PFSK-1 (cell line): Measurements from ENCODE around the gene HEATR9.

Experiments used
- FOXP2 ChIP-seq: optimal IDR thresholded peaks from 2 replicates; pipeline ENCODE3; 2011; ENCODE audit warnings: borderline replicate concordance, control low read depth, inconsistent platforms; ENCODE audit not compliant: insufficient read depth; ENCODE audit errors: extremely low read length, extremely low read depth
- POLR2AphosphoS5 ChIP-seq: IDR thresholded peaks from 2 replicates; pipeline ENCODE4 v1.6.1; 2012; ENCODE audit warnings: low read depth, mild to moderate bottlenecking, control low read depth, low read length, moderate library complexity
- SIN3A ChIP-seq: IDR thresholded peaks from 2 replicates; pipeline ENCODE4 v1.6.1; 2012; ENCODE audit warnings: mild to moderate bottlenecking, low read length, moderate library complexity, borderline replicate concordance; ENCODE audit not compliant: insufficient read depth
- TAF1 ChIP-seq: IDR thresholded peaks from 2 replicates; pipeline ENCODE4 v1.6.1; 2012; ENCODE audit warnings: low read length, control low read depth, borderline replicate concordance; ENCODE audit not compliant: insufficient read depth
- TF ChIP-seq, protein P1 (sequence below), 2 experiments: IDR thresholded peaks; 2 replicates each; pipeline versions ENCODE4 v1.6.1 to v1.8.0; 2011 to 2012; ENCODE audit warnings: low read depth in 2 of 2, low read length in 2 of 2, control low read depth in 1 of 2, inconsistent platforms in 1 of 2, mild to moderate bottlenecking in 1 of 2, moderate library complexity in 1 of 2; ENCODE audit not compliant: insufficient read depth in 1 of 2

The HEATR9 gene

DNA sequence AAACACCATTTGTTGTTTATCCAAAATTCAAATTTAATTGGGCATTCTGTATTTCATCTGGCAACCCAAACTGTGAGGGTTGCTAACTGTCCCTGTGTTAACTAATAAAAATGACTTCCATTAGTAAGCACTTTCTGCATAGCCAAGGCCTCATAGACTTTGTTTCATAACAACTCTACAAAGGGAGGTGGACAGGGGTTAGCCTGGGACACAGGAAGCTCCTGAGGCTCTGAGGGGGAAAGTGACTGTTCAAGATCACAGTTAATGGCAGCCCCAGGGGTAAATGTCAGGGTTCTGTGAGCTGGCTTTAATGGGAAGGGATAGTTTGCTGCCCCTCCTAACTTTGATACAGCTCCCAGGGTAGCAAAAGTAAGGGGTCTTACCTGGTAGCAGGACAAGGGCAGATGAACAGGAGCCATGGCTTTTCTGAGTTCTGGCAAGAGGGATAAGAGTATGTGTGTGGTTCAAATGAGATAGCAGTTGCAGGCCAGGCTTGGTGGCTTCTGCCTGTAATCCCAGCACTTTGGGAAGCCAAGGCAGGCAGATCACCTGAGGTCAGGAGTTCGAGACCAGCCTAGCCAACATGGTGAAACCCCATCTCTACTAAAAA lies 2.2 kb downstream of the HEATR9 start:
- no peak for TF ChIP-seq POLR2AphosphoS5
- TF ChIP-seq SIN3A, result no peak
- no peak for TF ChIP-seq FOXP2
- no peak for TF ChIP-seq TAF1
- TF ChIP-seq, protein P1, sequence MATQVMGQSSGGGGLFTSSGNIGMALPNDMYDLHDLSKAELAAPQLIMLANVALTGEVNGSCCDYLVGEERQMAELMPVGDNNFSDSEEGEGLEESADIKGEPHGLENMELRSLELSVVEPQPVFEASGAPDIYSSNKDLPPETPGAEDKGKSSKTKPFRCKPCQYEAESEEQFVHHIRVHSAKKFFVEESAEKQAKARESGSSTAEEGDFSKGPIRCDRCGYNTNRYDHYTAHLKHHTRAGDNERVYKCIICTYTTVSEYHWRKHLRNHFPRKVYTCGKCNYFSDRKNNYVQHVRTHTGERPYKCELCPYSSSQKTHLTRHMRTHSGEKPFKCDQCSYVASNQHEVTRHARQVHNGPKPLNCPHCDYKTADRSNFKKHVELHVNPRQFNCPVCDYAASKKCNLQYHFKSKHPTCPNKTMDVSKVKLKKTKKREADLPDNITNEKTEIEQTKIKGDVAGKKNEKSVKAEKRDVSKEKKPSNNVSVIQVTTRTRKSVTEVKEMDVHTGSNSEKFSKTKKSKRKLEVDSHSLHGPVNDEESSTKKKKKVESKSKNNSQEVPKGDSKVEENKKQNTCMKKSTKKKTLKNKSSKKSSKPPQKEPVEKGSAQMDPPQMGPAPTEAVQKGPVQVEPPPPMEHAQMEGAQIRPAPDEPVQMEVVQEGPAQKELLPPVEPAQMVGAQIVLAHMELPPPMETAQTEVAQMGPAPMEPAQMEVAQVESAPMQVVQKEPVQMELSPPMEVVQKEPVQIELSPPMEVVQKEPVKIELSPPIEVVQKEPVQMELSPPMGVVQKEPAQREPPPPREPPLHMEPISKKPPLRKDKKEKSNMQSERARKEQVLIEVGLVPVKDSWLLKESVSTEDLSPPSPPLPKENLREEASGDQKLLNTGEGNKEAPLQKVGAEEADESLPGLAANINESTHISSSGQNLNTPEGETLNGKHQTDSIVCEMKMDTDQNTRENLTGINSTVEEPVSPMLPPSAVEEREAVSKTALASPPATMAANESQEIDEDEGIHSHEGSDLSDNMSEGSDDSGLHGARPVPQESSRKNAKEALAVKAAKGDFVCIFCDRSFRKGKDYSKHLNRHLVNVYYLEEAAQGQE (IDR thresholded peaks at IDR 0.05; ENCODE audit: insufficient read depth in 1 of 2, low read depth in 2 of 2, low read length in 2 of 2), result no peak

GRCh38 chr17:35865412-35866340 lies 3.0 kb downstream of the HEATR9 start:
- TF ChIP-seq TAF1 (no peak), POLR2AphosphoS5 (no peak), SIN3A (no peak), FOXP2 (no peak)
- TF ChIP-seq, protein P1 (IDR thresholded peaks at IDR 0.05; ENCODE audit: insufficient read depth in 1 of 2, low read depth in 2 of 2, low read length in 2 of 2), result no peak

DNA sequence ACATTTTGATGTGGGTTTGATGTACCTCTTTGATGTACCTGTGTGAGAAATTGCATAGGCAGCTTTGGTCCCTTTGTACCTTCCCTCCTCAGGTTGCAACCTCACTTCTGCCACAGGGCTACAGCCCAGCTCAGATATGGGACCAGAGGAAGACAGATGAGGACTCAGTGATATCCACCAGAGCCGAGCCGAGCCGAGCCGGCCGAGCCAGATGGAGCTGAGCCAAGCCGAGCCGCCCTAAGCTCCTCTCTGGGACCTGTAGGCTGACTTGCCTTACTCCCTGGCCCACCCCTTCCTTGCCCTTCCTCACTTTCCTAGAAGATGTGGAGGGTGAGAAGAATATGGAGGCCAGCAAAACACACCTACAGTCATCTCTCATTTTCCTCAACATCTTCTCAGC lies 3.8 kb downstream of the HEATR9 start:
- no peak for TF ChIP-seq TAF1
- TF ChIP-seq, protein P1 (IDR thresholded peaks at IDR 0.05; ENCODE audit: insufficient read depth in 1 of 2, low read depth in 2 of 2, low read length in 2 of 2), result no peak
- TF ChIP-seq SIN3A, result no peak
- TF ChIP-seq FOXP2, result no peak

GRCh38 chr17:35856603-35857002 lies 12.1 kb downstream of the HEATR9 start:
- TF ChIP-seq TAF1 (no peak), SIN3A (no peak), FOXP2 (no peak), POLR2AphosphoS5 (no peak)
- TF ChIP-seq, protein P1 (IDR thresholded peaks at IDR 0.05; ENCODE audit: insufficient read depth in 1 of 2, low read depth in 2 of 2, low read length in 2 of 2), result no peak
